Natural killer cell (primary cell): ENCODE measurements around the gene SERPINA12. TPM values are rescaled to one million over a fixed set of nuclear protein-coding genes. Genes with fewer than 3 reads are reported as not detected.

Source experiments
- ATAC-seq, 3 donors: fragments of 150-1000 bp in 2 of 3; fragments of 200-7000 bp in 1 of 3; cut with Tn5 transposase; 1 replicate in 1 of 3; 2 replicates in 2 of 3; pipeline ENCODE4 v1.10.0; 2021; ENCODE audit warnings: mild to moderate bottlenecking in 2 of 3, moderate library complexity in 2 of 3
- DNase-seq, 2 donors: peaks; one replicate each; pipeline versions ENCODE4 v3.0.0 to v3.0.0-alpha.2; 2013 to 2021; ENCODE audit warnings: mixed read lengths in 1 of 2
- H3K27ac ChIP-seq: one replicate; pipeline ENCODE4 v1.5.1; 2013; ENCODE audit warnings: mild to moderate bottlenecking, low read length
- H3K27me3 ChIP-seq: one replicate; pipeline ENCODE4 v1.6.1; 2013; ENCODE audit warnings: low read length; ENCODE audit not compliant: control insufficient read depth, insufficient read depth
- H3K36me3 ChIP-seq: one replicate; pipeline ENCODE4 v1.6.1; 2013; ENCODE audit warnings: low read length; ENCODE audit not compliant: control insufficient read depth, insufficient read depth
- H3K4me1 ChIP-seq: one replicate; pipeline ENCODE4 v1.6.1; 2013; ENCODE audit warnings: low read length; ENCODE audit not compliant: control insufficient read depth, insufficient read depth
- H3K4me3 ChIP-seq: one replicate; pipeline ENCODE4 v1.5.1; 2013; ENCODE audit warnings: low read length
- H3K9me3 ChIP-seq: one replicate; pipeline ENCODE4 v1.6.1; 2013; ENCODE audit warnings: low read length; ENCODE audit not compliant: control insufficient read depth, insufficient read depth
- H3K27ac Mint-ChIP-seq, 2 donors: one replicate each; pipeline ENCODE4 v1.8.0; 2022; ENCODE audit warnings: mild to moderate bottlenecking in 2 of 2, mixed read lengths in 2 of 2, moderate library complexity in 1 of 2
- H3K27me3 Mint-ChIP-seq, 2 donors: one replicate each; pipeline ENCODE4 v1.8.0; 2022; ENCODE audit warnings: low read depth in 2 of 2, mixed read lengths in 2 of 2
- H3K36me3 Mint-ChIP-seq: one replicate; pipeline ENCODE4 v1.8.0; 2022; ENCODE audit warnings: mixed read lengths
- H3K4me1 Mint-ChIP-seq, 2 donors: one replicate each; pipeline ENCODE4 v1.8.0; 2022; ENCODE audit warnings: mixed read lengths in 2 of 2
- H3K4me3 Mint-ChIP-seq: one replicate; pipeline ENCODE4 v1.8.0; 2022; ENCODE audit warnings: mild to moderate bottlenecking, moderate library complexity, mixed read lengths
- H3K9me3 Mint-ChIP-seq, 2 donors: one replicate each; pipeline ENCODE4 v1.8.0; 2022; ENCODE audit warnings: mixed read lengths in 2 of 2
- CTCF ChIP-seq: fragments of 200-600 bp; IDR thresholded peaks from one replicate; pipeline ENCODE4 v1.8.0; 2022; ENCODE audit warnings: antibody characterized with exemption
- WGBS: methylation state at CpG from one replicate; pipeline ENCODE4 v1.1.7; 2013; ENCODE audit warnings: missing lambda C conversion rate; ENCODE audit not compliant: insufficient coverage; 5-methylcytosine and 5-hydroxymethylcytosine counted together
- intact Hi-C: fragments of 100-400 bp; cut with micrococcal nuclease; formaldehyde crosslinking; loops from one replicate; pipeline ENCODE4 v1.14.2; 2022
- total RNA-seq, 4 donors: library from RNA; stranded (reverse); fragments of 120-200 nt in 1 of 4; gene quantifications; one replicate each; pipeline versions ENCODE4 v1.2.3 to v1.2.4, GENCODE V29; 2013 to 2022

Gene SERPINA12
- total RNA-seq, 3 donors from 2014 or later (not counting 1 experiment from before 2014, with no cell fraction given), result not detected

DNA sequence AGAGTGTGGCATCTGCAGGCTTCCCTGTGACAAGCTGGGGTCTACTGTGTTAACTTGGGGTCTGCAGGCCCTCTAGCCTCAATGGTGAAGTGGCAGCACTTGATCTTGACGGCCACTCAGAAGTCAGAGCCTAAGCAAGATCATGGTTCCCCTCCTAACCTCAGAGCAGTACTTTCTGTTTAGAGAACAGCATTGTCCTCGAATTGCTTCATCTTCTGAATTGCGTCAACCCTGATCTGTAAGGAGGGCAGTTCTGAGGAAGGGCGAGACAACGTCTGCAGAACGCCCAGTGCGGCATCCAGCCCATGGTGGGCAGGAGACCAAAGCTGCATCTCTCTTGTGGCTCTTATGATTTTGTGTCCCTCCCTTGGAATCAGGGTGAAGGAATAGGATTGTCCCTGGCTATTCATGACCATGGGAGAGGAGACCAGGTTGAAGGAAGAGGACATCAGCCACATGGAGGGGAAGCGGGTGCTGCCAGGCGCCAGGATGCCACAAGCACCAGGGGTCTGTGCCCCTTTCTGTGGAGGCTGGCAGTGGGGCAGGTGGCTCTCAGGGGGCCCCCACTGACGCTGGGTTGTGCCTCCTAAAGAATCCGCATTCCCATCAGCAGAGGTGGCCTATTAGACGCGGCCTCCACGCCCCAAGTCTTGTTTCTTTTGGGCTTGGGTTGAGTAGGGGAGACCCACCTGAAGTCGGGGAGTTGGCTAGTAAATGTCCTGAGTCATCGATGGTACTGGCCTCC, 35.4 kb downstream of the SERPINA12 start:
- H3K9me3 ChIP-seq, result peaks cover 3% of the 10 kb centered on the region
- no peak overlapping the region for H3K4me3 Mint-ChIP-seq

GRCh38 chr14:94472842-94473241, 36.4 kb downstream of the SERPINA12 start:
- ATAC-seq (no peak), DNase-seq (no peak)
- H3K4me3 Mint-ChIP-seq, result no peak overlapping the region
- no peaks in the 10 kb centered on the region for H3K9me3 ChIP-seq
- no peaks in the 10 kb centered on the region for H3K36me3 ChIP-seq
- no peaks in the 10 kb centered on the region for H3K4me1 Mint-ChIP-seq
- peaks cover 7 to 10% of the 10 kb centered on the region in 2 donors for H3K27me3 Mint-ChIP-seq
- no peak for TF ChIP-seq CTCF
- no peak overlapping the region for H3K27ac Mint-ChIP-seq
- intact Hi-C loops, result no loop called here
- no peaks in the 10 kb centered on the region for H3K4me1 ChIP-seq
- no peaks in the 10 kb centered on the region for H3K27me3 ChIP-seq
- peaks cover 2 to 3% of the 10 kb centered on the region in 2 donors for H3K9me3 Mint-ChIP-seq
- H3K27ac ChIP-seq, result no peak overlapping the region
- H3K36me3 Mint-ChIP-seq, result no peaks in the 10 kb centered on the region
- no peak overlapping the region for H3K4me3 ChIP-seq
- WGBS, result 53% methylated on average over 4 of the region's 4 CpGs

More for the DNA sequence above, 35.4 kb downstream of the SERPINA12 start:
- H3K27me3 Mint-ChIP-seq, result peaks cover 5 to 10% of the 10 kb centered on the region in 2 donors
- H3K27ac ChIP-seq, result no peak overlapping the region
- no peak overlapping the region for H3K27ac Mint-ChIP-seq
- H3K27me3 ChIP-seq, result no peaks in the 10 kb centered on the region
- H3K4me1 Mint-ChIP-seq, result no peaks in the 10 kb centered on the region
- WGBS, result 72% methylated on average over 16 of the region's 16 CpGs
- no peak for TF ChIP-seq CTCF
- ATAC-seq (no peak), DNase-seq (no peak)
- no peak overlapping the region for H3K4me3 ChIP-seq
- H3K36me3 Mint-ChIP-seq, result no peaks in the 10 kb centered on the region
- peaks cover 2 to 5% of the 10 kb centered on the region in 2 donors for H3K9me3 Mint-ChIP-seq
- intact Hi-C loops, result no loop called here
- H3K4me1 ChIP-seq, result no peaks in the 10 kb centered on the region
- no peaks in the 10 kb centered on the region for H3K36me3 ChIP-seq

- intact Hi-C loops, result no loop called here
- H3K27me3 ChIP-seq, result no peaks in the 10 kb centered on the region
- no peak for TF ChIP-seq CTCF
- H3K4me1 ChIP-seq, result no peaks in the 10 kb centered on the region
- no peaks in the 10 kb centered on the region for H3K36me3 ChIP-seq
- no peak overlapping the region for H3K27ac Mint-ChIP-seq
- no peak overlapping the region for H3K4me3 ChIP-seq
- no peaks in the 10 kb centered on the region for H3K36me3 Mint-ChIP-seq
- no peak overlapping the region for H3K27ac ChIP-seq
- H3K4me1 Mint-ChIP-seq, result no peaks in the 10 kb centered on the region
- peaks cover 11 to 17% of the 10 kb centered on the region in 2 donors for H3K27me3 Mint-ChIP-seq
- no peaks in the 10 kb centered on the region for H3K9me3 ChIP-seq
- no peak overlapping the region for H3K4me3 Mint-ChIP-seq
- peaks cover 4 to 7% of the 10 kb centered on the region in 2 donors for H3K9me3 Mint-ChIP-seq
- WGBS, result 100% methylated on average over 1 of the region's 2 CpGs
- DNase-seq (no peak), ATAC-seq (no peak)
These were observed 38.2 kb downstream of the SERPINA12 start for GRCh38 chr14:94471045-94471444.

DNA sequence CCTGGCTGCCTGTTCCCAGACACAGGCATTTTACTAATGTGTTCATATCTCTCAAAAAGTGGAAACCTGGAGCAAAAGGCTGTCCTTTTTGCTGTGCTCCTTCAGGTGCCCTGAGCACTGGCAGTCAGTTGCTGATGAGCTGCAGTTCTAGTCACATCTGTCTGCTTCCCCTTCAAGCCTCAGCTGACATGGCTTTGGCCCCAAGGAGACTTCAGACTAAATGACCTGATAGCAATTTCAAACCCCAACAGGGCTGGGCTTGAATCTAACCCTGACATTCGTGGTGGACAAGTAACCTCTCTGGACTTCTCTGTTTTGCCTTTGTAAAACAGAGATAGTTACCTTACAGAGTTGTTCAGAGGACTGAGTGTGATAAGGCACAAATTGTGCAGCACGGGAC, 39.0 kb downstream of the SERPINA12 start:
- DNase-seq (no peak), ATAC-seq (no peak)
- no peaks in the 10 kb centered on the region for H3K27me3 ChIP-seq
- Mint-ChIP-seq H3K4me1 (no peaks in the 10 kb centered on the region), H3K27me3 (peaks cover 11 to 19% of the 10 kb centered on the region in 2 donors), H3K9me3 (peaks cover 4 to 7% of the 10 kb centered on the region in 2 donors), H3K27ac (no peak overlapping the region), H3K4me3 (no peak overlapping the region), H3K36me3 (no peaks in the 10 kb centered on the region)
- no peak for TF ChIP-seq CTCF
- H3K4me1 ChIP-seq, result no peaks in the 10 kb centered on the region
- H3K4me3 ChIP-seq, result no peak overlapping the region
- no peaks in the 10 kb centered on the region for H3K36me3 ChIP-seq
- H3K27ac ChIP-seq, result no peak overlapping the region
- H3K9me3 ChIP-seq, result peaks cover 1% of the 10 kb centered on the region
- intact Hi-C loops, result no loop called here
- WGBS, result 81% methylated on average over 2 of the region's 2 CpGs
